ENCODE measurements around the gene CYYR1. TPM values are rescaled to one million over a fixed set of nuclear protein-coding genes. Genes with fewer than 3 reads are reported as not detected.

CYYR1 gene
- total RNA-seq, 6 donors from 2014 or later, result 5.2 to 44.6 (median 11.9) TPM

- WGBS, 2 donors, result 64 to 89% methylated on average over 1 of the region's 1 CpG
- Histone ChIP-seq H3K4me1 (no peaks in the 10 kb centered on the region), H3K27ac (no peak overlapping the region), H3K36me3 (no peaks in the 10 kb centered on the region), H3K4me3 (no peak overlapping the region), H3K27me3 (no peaks in the 10 kb centered on the region), H3K9me3 (no peaks in the 10 kb centered on the region)
- ATAC-seq (ENCODE audit: low FRiP score in 2 of 2) (no peak), DNase-seq (no peak)
- no peak for TF ChIP-seq POLR2A (IDR thresholded peaks at IDR 0.05)
- no peak for TF ChIP-seq CTCF (IDR thresholded peaks at IDR 0.05)
These were observed 151.4 kb downstream of the CYYR1 start for GRCh38 chr21:26421724-26422123.

Measured in upper lobe of left lung (tissue), 6 donors.